HG02678 (cell line): ENCODE results near the gene TNFAIP8L1.

Experiments used
- ATAC-seq: cut with Tn5 transposase; IDR thresholded peaks from one replicate; pipeline ENCODE4 v1.9.1; 2021; ENCODE audit warnings: mild to moderate bottlenecking, moderate library complexity; ENCODE audit not compliant: unreplicated experiment

TNFAIP8L1 gene

GRCh38 chr19:4699826-4700692, 60.7 kb downstream of the TNFAIP8L1 start:
- ATAC-seq, result no peak

DNA sequence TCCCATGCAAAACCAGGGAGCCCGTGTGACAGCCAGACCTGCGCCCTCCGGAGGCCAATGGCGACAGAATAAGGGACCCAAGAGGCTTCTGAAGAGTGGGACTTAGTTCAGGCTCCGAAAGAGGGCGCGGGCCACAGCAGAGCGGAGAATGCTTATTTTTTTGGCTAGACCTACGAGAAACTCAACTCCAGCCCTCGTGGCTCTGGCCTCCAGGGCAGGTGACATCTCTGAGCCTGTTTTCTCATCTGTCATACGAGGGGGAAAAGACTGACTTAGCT, 61.3 kb downstream of the TNFAIP8L1 start:
- ATAC-seq, result no peak

- no peak for ATAC-seq
Measured at GRCh38 chr19:4701557-4701956, 62.2 kb downstream of the TNFAIP8L1 start.

DNA sequence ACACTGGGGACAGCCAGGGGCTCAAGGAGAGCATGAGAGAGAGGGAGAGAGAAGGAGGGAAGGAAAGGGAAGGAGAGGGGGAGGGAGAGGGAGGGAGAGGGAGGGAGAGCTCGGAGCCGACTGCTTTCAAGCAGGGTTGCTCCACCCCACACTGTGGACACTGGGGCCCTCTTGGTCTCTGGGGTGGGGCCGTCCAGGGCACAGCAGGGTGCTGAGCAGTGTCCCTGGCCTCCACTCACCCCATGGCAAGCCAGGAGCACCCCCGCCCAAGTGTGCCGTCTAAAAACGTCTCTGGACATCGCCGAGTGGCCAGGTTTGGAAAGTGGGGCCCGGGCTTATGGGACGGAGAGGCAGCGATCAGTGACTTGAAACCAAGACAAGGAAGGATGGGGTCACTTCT, 63.4 kb downstream of the TNFAIP8L1 start:
- ATAC-seq, result no peak

GRCh38 chr19:4703671-4704316, 64.5 kb downstream of the TNFAIP8L1 start:
- no peak for ATAC-seq

- ATAC-seq, result no peak
Measured at GRCh38 chr19:4704317-4704673, 65.0 kb downstream of the TNFAIP8L1 start.
